Esophagus mucosa (tissue), 1 donor: ENCODE results near the gene UNC13B. TPM values are rescaled to one million over a fixed set of nuclear protein-coding genes. Genes with fewer than 3 reads are reported as not detected.
"Not testable (repeated sequence)": the region's sequence is repeated elsewhere in the genome, so short reads cannot be mapped to it uniquely, and the experiment has no call there.

Experiments used
- ATAC-seq: fragments of 200-7000 bp; cut with Tn5 transposase; one replicate; pipeline ENCODE4 v1.9.1; 2020
- total RNA-seq: library from RNA; stranded (reverse); gene quantifications from one replicate; pipeline ENCODE4 v1.2.4, GENCODE V29; 2023
- donor health status: DM: yes; HTN: yes; CAD: no.

The UNC13B gene
- total RNA-seq, 1 donor from 2014 or later = 31.0 TPM

DNA sequence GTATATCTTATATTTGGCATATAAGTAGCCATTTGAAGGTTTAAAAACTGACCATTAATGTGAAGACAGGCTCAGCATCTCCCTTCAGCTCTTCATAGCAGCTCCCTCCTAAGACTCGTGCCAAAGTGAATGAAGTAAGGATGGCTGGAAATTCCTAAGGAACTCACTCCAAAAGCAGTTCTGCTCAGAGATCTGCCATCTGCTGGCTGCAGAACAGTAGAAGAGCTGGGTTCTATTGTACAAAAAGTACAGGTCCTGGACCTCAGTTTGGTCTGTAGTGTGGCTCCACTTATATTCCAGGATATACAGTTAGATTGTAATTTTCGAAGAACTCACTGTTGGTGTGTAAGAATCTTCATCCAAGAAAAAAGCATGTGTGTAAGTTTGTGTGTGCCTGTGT, 223.2 kb downstream of the UNC13B start:
- no peak for ATAC-seq

DNA sequence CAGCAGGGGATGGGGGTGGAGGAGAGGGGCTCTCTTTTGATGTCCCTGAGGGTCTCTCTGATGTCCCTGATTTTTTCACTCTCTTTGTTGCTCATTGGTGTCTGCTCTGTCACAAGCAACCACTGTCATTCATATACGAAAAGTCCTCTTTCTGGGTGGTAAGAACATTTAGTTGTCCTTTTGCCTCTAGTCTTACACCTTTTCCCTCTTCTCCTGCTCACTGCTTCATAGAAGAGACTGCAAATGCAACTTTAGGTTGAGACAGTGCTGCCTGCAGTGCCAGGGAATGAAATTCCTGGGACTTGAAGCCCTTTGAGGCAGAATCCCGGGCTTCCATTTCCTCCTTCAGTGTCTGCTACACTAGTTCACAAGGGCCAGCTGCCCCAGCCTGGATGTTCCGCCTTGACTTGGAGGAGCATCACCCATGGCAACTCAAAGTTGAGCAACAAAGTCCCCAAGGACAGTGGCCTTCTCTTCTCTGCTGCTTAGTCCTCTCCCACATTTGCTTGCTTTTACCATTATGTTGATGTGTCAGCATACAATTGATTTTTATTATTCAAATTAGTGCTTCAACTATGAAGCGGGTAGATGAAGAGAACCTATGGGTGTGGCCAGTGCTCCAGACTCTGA, 233.4 kb downstream of the UNC13B start:
- no peak for ATAC-seq

DNA sequence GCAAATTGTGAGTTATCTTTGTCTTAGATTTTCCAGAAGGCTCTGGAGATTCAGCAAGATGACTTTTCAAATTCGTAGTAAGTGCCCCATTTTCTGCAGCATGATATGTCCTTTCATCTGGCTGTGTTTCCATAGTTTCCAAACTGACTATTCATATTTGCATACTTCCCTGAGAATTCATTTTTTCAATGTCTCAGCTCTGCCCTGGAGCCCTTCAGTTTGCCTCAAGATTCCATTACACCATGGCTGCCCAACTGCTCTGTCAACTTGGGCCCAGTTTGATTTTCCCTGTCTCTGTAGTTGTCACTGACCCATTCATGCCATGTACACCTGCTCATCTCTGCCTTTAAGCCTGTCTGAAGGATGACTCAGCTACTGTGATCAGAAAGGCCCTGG, 233.9 kb downstream of the UNC13B start:
- ATAC-seq = no peak

DNA sequence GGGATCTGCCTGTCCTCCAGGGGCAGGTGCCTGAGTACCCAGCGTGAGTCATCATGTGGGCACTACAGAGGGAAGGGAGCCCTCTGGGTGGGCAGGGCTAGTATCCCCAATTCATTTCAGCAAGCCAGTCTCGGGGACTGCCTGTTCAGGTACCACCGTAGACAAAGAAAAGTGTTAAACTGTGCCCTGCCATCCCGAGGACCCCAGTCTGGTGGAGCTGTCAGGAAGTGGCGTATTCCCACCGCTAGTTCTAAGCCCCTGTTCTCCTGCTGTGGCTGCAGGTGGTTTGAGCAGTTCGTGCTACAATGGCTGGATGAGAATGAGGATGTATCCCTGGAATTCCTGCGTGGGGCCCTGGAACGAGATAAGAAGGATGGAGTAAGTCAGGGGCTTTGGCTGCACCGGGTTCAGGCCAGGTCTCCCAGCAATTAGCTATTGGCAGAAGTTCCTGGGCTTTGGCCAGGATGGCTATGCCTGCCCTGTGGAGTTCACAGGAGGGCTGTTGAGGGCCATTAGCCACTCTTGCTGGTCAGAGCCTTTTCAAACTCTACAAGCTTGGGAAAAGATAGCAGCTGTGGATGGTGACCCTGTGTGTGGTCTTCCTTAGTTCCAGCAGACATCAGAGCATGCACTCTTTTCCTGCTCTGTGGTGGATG, 234.9 kb downstream of the UNC13B start:
- no peak for ATAC-seq

DNA sequence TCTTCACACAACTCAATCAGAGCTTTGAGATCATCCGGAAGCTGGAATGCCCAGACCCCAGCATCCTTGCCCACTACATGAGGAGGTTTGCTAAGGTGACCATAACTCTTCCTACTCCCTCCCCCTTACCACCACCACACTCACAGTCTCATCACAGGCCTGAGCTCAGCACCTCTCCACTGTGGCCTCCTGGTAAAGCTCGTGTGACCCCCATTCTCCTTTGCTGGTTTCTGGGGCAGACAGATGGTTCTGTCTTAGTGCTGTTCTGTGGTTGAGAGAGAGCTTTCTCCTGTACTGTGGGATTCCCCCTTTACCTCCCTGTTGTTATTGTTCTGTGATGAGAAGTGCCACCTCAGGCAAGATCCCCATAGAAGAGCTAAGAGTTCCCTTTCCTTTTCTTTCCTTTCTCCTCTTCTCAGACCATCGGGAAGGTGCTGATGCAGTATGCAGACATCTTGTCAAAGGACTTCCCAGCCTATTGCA, 235.4 kb downstream of the UNC13B start:
- ATAC-seq = no peak

DNA sequence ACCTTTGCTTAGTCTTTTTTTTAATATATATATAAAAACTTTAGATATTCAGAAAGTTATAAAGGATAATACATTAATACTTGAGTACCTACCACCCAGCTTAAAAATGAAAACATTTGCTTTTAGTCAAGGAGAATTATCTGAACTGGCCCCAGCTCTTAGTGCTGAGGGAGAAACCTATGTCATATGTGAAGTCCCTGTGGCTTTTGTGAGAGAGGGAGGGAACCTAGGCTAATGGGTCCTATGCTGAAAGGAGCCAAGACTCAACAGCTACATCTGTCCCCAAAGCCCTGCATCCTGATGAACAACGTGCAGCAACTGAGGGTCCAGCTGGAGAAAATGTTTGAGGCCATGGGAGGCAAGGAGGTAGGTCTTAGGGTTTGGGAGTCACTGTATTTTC, 236.1 kb downstream of the UNC13B start:
- no peak for ATAC-seq

DNA sequence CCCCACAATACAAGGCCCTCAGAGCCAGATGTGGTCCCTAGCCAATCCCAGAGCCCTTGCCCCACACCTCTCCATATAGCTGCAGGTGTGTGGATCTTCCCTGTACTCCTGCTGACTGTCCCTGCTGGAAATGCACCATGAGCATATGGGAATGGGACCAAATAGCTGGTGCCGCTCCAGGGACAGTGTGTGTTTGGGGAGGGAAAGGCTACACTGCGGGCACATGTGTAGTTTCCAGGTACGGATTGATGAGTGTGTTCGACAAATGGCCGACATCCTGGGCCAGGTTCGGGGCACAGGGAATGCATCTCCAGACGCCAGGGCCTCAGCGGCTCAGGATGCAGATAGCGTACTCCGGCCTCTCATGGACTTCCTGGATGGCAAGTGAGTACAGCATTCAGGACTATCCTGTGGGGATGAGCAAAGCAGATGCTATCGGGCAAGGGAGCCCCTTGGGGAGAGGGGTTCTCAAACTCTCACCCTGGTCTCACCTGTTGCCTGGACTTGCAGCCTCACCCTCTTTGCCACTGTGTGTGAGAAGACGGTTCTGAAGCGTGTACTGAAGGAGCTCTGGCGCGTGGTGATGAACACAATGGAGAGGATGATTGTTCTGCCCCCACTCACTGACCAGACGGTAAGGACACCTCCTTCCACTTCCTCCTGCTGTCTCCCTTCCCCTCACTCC, 237.0 kb downstream of the UNC13B start:
- ATAC-seq = no peak

DNA sequence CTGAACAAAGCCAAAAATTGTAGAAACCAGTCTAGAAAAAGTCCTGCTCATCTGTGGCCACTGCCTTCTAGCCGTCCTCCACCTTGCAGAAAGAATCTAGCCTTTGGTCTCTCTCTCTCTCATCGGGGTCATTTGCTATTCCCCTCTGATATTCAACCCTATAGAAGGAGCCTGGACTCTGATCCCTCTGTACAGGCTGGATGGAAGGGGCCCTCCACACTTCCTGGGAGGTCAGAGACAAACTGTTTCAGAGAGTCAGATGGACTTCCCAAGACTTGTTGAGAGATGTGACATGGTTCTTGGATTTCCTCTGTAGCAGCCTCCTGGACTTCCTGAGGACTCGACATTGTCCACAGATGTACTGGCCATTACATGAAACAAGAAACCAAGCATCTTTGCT, 243.1 kb downstream of the UNC13B start:
- no peak for ATAC-seq

DNA sequence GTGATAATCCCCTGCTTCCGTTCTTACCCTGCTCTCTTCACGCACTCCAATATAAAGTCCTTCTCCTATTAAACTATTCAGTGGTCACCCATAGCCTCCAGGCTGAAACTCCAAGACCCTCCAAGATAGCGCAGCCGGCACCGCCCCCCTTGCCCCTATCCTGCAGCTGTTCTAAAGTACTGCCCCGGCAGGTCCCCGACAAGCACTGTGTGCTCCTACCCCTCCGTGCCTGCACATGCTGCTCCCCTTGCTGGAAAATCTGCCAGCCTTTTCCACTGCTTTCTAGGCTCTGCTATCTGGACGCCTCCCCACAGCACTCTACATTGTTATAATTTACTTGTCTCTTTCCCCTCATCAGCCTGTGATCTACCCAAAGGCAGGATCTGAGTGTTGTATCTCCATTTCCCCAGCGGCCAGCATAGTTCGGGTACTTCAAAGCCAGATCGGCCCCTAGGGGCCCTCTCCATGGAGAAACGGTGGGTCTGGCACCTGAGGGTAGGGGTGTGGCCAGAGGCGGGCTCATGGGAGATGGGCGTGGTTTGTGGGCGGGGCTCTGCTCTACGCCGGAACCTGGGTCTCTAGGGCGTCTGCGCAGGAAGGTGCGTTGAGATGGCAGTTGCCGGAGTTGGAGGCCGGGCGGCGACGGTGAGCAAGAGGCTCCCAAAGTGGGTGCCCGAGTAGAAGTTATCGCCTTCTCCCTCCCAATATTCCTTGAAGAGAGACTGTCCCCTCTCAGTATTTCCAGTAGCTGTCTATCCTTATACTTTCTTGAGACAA, 244.6 kb downstream of the UNC13B start:
- peak; percentile 87 for ATAC-seq

DNA sequence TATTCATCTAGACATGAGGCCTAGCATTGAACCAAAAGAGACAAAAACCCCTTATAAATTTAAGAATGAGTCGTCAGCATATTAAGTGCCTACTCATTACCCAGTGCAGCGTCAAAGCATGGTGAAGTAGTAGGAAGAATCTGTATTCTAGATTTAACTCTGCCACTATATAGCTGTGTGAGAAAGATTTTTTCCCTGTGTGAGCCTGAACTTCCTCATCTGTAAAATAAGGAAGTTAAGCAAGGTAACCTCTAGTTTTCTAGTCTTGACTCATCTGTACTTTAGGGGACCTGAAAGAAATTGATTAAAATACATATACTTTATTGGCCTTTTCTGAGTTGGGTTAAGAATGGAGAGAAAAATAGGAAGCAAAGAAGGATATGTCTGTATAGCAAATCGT, 246.0 kb downstream of the UNC13B start:
- ATAC-seq = no peak

DNA sequence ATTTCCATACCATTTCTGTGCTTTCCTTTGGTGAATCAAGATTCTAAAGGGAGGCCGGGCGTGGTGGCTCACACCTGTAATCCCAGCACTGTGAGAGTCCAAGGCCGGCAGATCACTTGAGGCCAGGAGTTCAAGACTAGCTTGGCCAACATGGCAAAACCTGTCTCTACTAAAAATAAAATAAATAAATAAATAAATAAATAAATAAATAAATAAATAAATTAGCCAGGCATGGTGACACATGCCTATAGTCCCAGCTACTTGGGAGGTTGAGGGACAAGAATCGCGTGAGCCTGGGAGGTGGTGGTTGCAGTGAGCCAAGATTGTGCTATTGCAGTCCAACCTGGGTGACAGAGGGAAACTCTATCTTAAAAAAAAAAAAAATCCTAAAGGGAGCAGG, 247.6 kb downstream of the UNC13B start:
- ATAC-seq = not testable (repeated sequence)

DNA sequence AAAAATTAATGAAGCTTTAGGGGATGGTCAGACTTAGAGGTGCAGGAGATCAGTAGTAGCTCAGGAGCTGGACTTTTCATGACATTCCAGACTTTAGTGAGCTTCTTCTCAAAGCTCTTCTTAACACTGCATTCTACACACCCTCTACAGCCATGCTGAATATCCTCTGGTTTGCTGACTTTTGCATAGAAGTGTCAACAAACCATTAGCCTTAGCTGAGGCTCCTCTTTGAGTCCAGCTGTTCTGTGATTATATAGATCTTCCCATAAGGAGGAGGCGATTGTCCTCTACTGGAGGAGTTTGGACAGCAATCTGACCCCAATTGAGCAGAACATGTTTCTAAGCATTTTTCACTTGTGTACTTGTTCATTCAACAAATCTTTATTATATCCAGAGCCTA, 253.1 kb downstream of the UNC13B start:
- no peak for ATAC-seq

DNA sequence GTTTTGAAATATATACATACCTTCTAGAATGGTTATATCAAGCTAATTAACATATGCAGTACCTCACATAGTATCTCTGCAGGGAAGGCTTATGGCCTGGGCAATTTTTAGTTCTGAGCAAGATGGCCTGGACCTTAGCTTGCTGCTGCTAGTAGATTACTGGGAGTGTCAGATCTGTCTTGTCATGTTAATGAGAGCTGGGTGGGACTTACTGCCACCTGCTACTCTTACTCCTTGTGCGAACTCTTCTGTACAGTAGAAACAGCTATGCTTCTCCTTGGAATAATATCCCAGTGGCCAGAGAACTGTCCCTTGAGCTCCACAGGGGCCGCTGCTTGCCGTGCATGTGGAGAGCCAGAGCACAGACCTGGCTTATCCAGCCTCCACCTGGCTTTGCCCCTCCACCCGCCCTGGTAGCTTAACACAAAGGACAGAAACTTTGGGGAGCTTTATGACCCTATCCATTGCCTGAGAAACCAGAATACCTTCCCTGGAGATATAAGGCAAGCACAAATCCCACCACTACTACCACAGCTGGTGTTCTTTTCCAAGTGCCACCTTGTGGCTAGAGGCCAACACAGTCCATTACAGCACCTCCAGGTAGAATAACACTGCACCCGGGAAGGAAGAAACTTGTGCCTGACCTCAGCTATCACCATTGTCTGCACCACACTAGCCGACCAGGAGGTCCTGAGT, 253.7 kb downstream of the UNC13B start:
- ATAC-seq = peak; percentile 43

DNA sequence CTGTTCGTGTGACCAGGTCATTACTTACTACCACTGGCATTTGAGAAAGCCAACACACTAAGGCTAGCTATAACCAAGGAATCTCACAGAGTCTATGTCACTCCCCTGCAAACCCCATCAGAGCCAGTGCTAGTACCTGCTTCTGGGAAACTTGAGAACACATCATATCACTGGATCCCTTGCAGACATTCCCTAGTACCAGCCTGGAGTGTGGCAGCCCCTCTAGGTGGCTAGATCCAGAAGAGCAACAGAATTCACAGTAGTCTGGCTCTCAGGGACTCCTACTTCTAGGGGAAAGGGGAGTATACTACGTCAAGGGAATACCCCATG, 254.3 kb downstream of the UNC13B start:
- no peak for ATAC-seq

DNA sequence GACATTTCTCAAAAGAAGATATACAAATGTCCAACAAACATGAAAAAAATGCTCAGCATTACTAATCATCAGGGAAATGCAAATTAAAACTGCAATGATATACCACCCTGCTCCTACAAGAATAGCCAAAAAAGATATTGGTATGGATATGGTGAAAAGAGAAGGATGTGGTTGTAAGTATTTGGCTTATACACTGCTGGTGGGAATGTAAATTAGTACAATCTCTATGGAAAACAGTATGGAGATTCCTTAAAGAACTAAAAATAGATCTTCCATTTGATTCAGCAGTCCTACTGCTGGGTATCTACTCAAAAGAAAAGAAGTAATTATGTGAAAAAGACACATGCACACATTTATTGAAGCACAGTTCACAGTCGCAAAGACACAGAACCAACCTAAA, 260.5 kb downstream of the UNC13B start:
- ATAC-seq = no peak

DNA sequence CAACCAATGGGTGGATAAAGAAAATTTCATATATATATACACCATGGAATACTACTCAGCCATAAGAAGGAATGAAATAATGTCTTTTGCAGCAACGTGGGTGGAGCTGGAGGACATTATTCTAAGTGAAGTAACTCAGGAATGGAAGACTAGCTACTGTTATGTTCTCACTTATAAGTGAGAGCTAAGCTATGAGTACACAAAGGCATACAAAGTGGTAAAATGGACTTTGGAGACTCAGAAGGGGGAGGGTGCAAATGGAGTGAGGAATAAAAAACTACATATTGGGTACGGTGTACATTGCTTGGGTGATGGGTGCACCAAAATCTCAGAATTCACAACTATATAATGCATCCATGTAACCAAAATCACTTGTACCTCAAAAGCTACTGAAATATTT, 260.9 kb downstream of the UNC13B start:
- no peak for ATAC-seq

DNA sequence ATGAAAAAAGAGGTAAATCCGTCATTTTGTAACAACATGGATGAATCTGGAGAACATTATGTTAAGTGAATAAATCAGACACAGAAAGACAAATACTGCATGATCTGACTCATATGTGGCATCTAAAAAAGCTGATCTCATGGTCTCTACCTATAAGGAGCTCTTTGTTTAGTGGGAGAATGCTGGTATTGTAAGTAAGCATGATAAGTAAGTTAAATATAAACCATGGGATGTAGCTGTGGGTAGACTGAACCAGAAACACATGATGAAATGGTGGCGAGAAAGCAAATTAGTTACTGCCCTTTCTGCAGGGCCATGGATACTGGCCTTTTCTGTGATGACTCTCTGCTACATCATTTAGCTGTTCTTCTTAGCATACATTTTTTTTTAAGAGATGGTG, 261.7 kb downstream of the UNC13B start:
- ATAC-seq = no peak

DNA sequence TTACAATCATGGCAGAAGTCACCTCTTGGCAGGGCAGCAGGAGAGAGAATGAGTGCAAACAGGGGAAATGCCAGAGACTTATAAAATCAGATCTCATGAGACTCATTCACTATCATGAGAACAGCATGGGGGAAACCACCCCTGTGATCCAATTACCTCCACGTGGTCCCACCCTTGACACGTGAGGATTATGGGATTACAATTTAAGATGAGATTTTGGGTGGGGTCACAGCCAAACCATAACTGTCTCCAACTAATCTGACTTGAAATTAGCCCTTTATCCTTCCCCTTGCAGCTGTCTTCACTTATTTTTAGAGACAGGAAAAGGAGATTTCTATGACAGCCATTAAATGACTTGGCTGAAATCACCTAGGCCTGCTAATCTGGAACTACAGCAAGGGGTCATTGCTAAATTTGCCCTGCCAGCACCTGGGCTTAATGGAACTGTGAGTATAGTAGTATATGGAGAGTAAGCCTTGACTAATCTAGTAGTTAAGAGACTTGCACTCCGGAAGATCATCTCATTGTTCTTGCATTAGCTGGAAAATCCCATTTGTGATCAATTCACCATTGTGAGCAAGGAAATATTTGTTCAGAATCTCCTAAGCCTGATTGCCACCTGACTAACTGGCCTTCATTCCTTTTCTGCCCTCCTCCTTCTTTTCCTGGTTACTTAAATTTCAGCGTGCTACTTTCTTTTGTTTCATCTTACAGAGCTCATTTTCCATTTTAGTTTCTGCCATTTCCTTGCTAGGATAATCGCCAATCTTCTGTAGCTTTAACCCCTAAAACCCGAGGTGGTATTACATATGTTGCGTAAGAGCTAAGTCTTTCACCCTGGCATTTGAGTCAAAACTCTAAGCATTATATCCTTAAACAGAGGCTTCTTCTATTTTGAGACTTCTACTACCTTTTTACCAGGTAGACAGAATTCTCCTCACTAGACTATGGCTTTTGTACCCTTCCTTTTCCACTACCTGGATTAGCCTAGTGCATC, 262.8 kb downstream of the UNC13B start:
- peak; percentile 58 for ATAC-seq

DNA sequence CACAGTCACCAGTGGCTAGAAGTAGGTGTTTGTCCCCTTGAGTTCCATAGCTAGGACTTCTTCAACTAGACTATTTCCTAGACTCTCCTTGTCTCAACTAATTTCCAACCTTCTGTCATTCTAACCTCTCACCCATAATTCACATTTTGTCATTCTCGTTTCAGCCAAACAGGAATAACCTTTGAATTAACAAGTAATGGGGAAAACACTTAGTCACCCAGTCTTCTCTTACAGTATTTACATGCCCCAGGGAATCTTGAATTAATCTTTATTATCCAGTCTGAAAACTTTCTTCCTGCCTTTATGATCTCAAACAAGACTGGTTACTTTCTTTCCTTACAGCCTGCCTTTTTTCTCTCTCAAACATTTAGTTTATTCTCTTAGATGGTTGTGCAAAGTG, 264.8 kb downstream of the UNC13B start:
- peak; percentile 86 for ATAC-seq

DNA sequence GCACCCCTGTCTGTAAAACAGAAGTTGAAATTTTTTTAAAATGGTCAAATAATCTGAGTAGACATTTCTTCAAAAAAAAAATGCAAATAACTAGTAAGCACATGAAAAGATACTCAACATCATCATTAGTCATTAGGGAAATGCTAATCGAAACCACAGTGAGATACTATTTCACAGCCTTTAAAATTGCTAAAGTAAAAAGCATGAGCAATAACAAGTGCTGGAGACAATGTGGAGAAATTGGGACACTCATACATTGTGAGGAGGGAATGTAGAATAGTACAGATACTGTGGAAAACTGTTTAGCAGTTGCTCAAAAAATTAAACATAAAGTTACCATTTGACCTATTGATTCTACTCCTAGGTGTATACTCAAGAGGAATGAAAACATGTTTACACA, 269.7 kb downstream of the UNC13B start:
- ATAC-seq = no peak

DNA sequence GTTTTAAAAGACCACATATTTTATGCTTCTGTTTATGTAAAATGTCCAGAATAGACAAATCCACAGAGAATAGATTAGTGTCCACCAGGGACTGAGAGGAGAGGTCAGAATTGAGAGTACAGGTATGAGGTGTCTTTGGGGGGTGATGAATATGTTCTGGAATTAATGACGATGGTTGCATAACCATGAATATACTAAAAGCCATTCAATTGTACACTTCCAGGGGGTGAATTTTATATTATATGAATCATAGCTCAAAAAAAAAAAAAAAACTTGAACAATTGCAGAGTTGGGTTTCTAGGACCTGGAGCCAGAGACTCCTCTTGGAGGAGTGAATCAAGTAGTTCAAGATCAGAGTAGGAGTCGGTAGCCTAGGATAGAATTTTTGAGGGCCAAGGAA, 270.3 kb downstream of the UNC13B start:
- no peak for ATAC-seq
